Activated T-helper 17 cell treated with anti-CD3 and anti-CD28 coated beads, Interleukin-2, amount 50 U/mL, for 72 hours (primary cell): ENCODE results near the gene ZNF324. TPM values are rescaled to one million over a fixed set of nuclear protein-coding genes. Genes with fewer than 3 reads are reported as not detected.
"Not testable (repeated sequence)": the region's sequence is repeated elsewhere in the genome, so short reads cannot be mapped to it uniquely, and the experiment has no call there.

Source experiments
- ATAC-seq: fragments of 150-1000 bp; cut with Tn5 transposase; replicated peaks from 2 replicates; pipeline ENCODE4 v1.10.0; 2021; ENCODE audit warnings: mild to moderate bottlenecking, moderate library complexity
- H3K27ac Mint-ChIP-seq: one replicate; pipeline ENCODE4 v1.8.0; 2022; ENCODE audit warnings: mixed read lengths
- H3K27me3 Mint-ChIP-seq: one replicate; pipeline ENCODE4 v1.8.0; 2022; ENCODE audit warnings: mixed read lengths
- H3K36me3 Mint-ChIP-seq: one replicate; pipeline ENCODE4 v1.8.0; 2022; ENCODE audit warnings: low read depth, mild to moderate bottlenecking, mixed read lengths
- H3K4me1 Mint-ChIP-seq: one replicate; pipeline ENCODE4 v1.8.0; 2022; ENCODE audit warnings: mixed read lengths
- H3K4me3 Mint-ChIP-seq: one replicate; pipeline ENCODE4 v1.8.0; 2022; ENCODE audit warnings: mild to moderate bottlenecking, mixed read lengths
- H3K9me3 Mint-ChIP-seq: one replicate; pipeline ENCODE4 v1.8.0; 2022; ENCODE audit warnings: mixed read lengths
- total RNA-seq, 2 donors: library from RNA; stranded (reverse); gene quantifications; one replicate each; pipeline ENCODE4 v1.2.3, GENCODE V29; 2022

The ZNF324 gene
- total RNA-seq, 2 donors from 2014 or later, result 7.3 to 7.6 TPM

- Mint-ChIP-seq H3K27me3 (no peaks in the 10 kb centered on the region), H3K9me3 (no peaks in the 10 kb centered on the region), H3K4me1 (peaks cover 11% of the 10 kb centered on the region), H3K27ac (peak overlapping the region; percentile 96), H3K36me3 (peaks cover 12% of the 10 kb centered on the region), H3K4me3 (peak overlapping the region; percentile 88)
- no peak for ATAC-seq
Measured at GRCh38 chr19:58477130-58477529, 10.2 kb downstream of the ZNF324 start.

DNA sequence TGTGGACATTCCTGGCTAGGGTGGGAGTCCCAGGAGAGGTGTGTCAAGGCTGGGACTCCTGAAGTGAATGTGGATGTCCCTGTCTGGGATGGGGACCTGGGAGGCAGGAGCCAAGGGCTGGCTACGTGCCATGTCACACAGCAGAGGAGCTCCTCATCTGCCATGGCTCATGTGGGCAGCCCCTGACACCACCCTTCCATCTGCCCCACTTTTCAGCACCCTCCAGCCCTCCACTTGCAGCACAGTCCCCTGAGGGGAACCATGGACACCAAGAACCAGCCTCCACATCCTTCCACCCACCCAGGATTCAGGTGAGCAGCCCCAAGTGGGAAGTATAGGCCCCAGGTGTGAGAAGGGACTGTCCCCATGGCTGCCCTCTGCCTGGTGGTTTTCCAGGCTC lies 11.0 kb downstream of the ZNF324 start:
- ATAC-seq, result no peak
- Mint-ChIP-seq H3K27me3 (no peaks in the 10 kb centered on the region), H3K27ac (peak overlapping the region; percentile 59)

GRCh38 chr19:58479303-58479702 lies 12.4 kb downstream of the ZNF324 start:
- Mint-ChIP-seq H3K27me3 (no peaks in the 10 kb centered on the region), H3K9me3 (no peaks in the 10 kb centered on the region), H3K4me3 (no peak overlapping the region), H3K27ac (no peak overlapping the region), H3K36me3 (no peaks in the 10 kb centered on the region), H3K4me1 (peaks cover 14% of the 10 kb centered on the region)
- ATAC-seq, result no peak

More for the DNA sequence above, 11.0 kb downstream of the ZNF324 start:
- no peak overlapping the region for H3K4me3 Mint-ChIP-seq
- no peaks in the 10 kb centered on the region for H3K9me3 Mint-ChIP-seq
- peaks cover 5% of the 10 kb centered on the region for H3K36me3 Mint-ChIP-seq
- peaks cover 14% of the 10 kb centered on the region for H3K4me1 Mint-ChIP-seq

GRCh38 chr19:58479736-58480480 lies 13.0 kb downstream of the ZNF324 start:
- Mint-ChIP-seq H3K4me3 (no peak overlapping the region), H3K27ac (no peak overlapping the region), H3K36me3 (no peaks in the 10 kb centered on the region), H3K4me1 (peaks cover 10% of the 10 kb centered on the region), H3K9me3 (no peaks in the 10 kb centered on the region), H3K27me3 (no peaks in the 10 kb centered on the region)
- ATAC-seq, result no peak

DNA sequence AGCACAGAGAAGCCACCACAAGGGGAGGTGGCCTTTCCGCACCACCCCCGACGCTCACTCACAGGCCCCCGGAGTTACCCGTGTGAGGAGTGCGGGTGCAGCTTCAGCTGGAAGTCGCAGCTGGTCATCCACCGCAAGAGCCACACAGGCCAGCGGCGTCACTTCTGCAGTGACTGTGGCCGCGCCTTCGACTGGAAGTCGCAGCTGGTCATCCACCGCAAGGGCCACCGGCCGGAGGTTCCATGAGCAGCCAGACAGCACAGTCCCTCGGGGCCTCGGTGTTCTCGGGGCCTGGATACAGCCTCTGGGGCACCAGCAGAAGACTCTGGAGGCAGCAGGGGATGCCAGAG lies 13.6 kb downstream of the ZNF324 start:
- H3K4me1 Mint-ChIP-seq, result peaks cover 10% of the 10 kb centered on the region
- no peaks in the 10 kb centered on the region for H3K36me3 Mint-ChIP-seq
- no peak overlapping the region for H3K4me3 Mint-ChIP-seq
- H3K27me3 Mint-ChIP-seq, result no peaks in the 10 kb centered on the region
- no peak for ATAC-seq
- no peaks in the 10 kb centered on the region for H3K9me3 Mint-ChIP-seq
- H3K27ac Mint-ChIP-seq, result no peak overlapping the region

- Mint-ChIP-seq H3K27ac (no peak overlapping the region), H3K36me3 (no peaks in the 10 kb centered on the region), H3K27me3 (no peaks in the 10 kb centered on the region), H3K4me3 (no peak overlapping the region), H3K4me1 (peaks cover 10% of the 10 kb centered on the region), H3K9me3 (no peaks in the 10 kb centered on the region)
- ATAC-seq, result no peak
Measured at GRCh38 chr19:58480831-58481230, 14.0 kb downstream of the ZNF324 start.

GRCh38 chr19:58482372-58482771 lies 15.5 kb downstream of the ZNF324 start:
- Mint-ChIP-seq H3K27me3 (no peaks in the 10 kb centered on the region), H3K36me3 (no peaks in the 10 kb centered on the region), H3K4me1 (peaks cover 4% of the 10 kb centered on the region), H3K27ac (no peak overlapping the region), H3K9me3 (no peaks in the 10 kb centered on the region), H3K4me3 (no peak overlapping the region)
- no peak for ATAC-seq

DNA sequence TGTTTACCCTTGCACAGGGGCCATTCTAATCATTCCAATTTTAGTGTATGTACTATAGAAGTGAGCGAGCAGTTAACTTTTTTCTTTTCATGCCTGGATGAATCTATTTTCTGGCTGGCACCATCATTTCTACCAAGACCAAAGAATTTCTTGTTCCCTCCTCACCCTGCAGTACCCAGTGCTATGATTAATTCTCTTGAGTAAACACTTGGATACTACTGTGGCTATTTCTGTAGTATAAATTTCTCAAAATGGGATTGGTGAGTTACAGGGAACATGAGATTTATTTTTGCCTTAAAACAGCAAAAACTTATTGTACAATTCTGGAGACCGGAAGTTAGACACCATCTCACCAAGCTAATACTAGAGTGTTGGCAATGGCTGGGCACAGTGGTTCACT lies 16.9 kb downstream of the ZNF324 start:
- Mint-ChIP-seq H3K4me1 (peaks cover 4% of the 10 kb centered on the region), H3K27ac (no peak overlapping the region), H3K36me3 (no peaks in the 10 kb centered on the region), H3K27me3 (no peaks in the 10 kb centered on the region), H3K9me3 (no peaks in the 10 kb centered on the region), H3K4me3 (no peak overlapping the region)
- ATAC-seq, result no peak

- not testable (repeated sequence) for H3K4me3 Mint-ChIP-seq, H3K27ac Mint-ChIP-seq, H3K9me3 Mint-ChIP-seq, H3K36me3 Mint-ChIP-seq, ATAC-seq, H3K27me3 Mint-ChIP-seq, H3K4me1 Mint-ChIP-seq
Measured at GRCh38 chr19:58484349-58484748, 17.5 kb downstream of the ZNF324 start.

DNA sequence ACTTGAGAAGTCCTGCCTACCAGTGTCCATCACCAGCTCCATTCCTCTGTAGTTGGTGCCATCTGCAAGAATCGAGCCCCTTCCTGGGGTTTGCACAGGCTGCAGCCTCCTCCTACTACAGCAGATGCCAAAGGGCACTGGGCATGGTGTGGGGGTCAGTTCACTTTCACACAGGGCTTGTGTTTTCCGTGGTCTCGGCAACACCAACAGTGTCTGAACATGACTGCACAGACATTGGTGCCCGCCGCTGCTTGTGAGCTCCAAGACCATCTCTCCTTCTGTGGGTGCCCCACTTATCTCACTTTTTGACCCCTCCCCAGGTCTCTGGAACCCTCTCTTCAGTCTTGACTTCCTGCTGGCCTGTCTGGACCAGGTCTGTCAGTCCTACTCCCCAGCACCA lies 24.5 kb downstream of the ZNF324 start:
- H3K27me3 Mint-ChIP-seq, result no peaks in the 10 kb centered on the region
- ATAC-seq, result no peak
- peak overlapping the region; percentile 11 for H3K27ac Mint-ChIP-seq
- no peaks in the 10 kb centered on the region for H3K36me3 Mint-ChIP-seq
- H3K4me1 Mint-ChIP-seq, result peaks cover 10% of the 10 kb centered on the region
- H3K9me3 Mint-ChIP-seq, result no peaks in the 10 kb centered on the region
- H3K4me3 Mint-ChIP-seq, result no peak overlapping the region

DNA sequence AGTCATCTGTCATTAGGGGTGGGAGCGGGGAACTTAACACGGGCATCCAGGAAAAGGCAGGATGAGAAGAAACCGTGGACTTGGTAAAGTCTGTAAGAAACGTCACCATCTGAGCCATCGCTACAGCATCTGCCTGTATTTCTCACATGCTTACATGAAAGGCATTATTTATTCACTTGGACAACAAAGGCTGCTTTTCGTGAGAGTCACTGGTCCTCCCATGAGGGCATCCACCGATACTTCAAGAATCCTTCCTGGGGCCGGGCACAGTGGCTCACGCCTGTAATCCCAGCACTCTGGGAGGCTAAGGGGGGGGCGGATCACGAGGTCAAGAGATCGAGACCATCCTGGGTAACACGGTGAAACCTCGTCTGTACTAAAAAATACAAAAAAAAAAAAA lies 25.4 kb downstream of the ZNF324 start:
- no peaks in the 10 kb centered on the region for H3K9me3 Mint-ChIP-seq
- H3K36me3 Mint-ChIP-seq, result no peaks in the 10 kb centered on the region

GRCh38 chr19:58497634-58498170 lies 30.8 kb downstream of the ZNF324 start:
- Mint-ChIP-seq H3K27ac (no peak overlapping the region), H3K4me1 (peaks cover 17% of the 10 kb centered on the region), H3K36me3 (no peaks in the 10 kb centered on the region), H3K27me3 (no peaks in the 10 kb centered on the region), H3K9me3 (peaks cover 8% of the 10 kb centered on the region), H3K4me3 (peak overlapping the region; percentile 93)
- no peak for ATAC-seq

More for the DNA sequence above, 25.4 kb downstream of the ZNF324 start:
- Mint-ChIP-seq H3K27me3 (no peaks in the 10 kb centered on the region), H3K4me3 (no peak overlapping the region), H3K27ac (no peak overlapping the region), H3K4me1 (peaks cover 10% of the 10 kb centered on the region)
- ATAC-seq, result no peak

DNA sequence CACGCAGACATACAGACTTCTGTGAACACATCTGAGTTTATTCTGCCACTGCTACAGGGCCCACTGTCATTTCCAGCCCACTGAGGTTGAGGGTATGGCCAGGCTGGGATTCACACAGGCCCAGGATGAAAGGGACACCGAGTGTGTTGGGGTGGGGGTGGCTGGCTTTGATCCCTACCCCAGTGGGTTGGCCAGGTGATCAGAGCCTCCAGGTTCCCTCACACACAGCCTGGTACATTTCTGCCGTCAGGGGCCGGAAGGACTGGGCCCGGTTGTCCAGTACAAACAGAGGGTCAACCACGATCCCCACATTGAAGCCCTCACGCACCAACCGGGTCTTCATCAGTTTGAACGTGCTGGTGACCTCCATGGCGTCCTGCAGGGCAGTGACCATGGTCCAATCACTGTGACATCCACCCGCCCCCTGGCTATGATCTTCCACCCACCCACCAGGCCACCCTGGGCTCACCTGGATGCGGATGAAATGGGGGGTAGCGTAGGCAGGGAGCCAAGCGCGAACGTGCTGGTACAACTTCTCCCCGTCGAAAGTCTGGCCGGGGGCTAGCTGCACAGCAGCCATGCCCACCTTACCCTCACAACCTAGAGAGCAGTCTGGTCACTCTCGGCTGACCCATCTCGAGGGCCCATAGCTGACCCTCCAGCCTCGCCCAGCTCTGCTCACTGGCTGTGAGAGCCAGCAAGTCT lies 31.6 kb downstream of the ZNF324 start:
- Mint-ChIP-seq H3K36me3 (no peaks in the 10 kb centered on the region), H3K9me3 (peaks cover 8% of the 10 kb centered on the region), H3K4me3 (peak overlapping the region; percentile 93), H3K27ac (peak overlapping the region; percentile 93), H3K27me3 (no peaks in the 10 kb centered on the region), H3K4me1 (peaks cover 17% of the 10 kb centered on the region)
- no peak for ATAC-seq

DNA sequence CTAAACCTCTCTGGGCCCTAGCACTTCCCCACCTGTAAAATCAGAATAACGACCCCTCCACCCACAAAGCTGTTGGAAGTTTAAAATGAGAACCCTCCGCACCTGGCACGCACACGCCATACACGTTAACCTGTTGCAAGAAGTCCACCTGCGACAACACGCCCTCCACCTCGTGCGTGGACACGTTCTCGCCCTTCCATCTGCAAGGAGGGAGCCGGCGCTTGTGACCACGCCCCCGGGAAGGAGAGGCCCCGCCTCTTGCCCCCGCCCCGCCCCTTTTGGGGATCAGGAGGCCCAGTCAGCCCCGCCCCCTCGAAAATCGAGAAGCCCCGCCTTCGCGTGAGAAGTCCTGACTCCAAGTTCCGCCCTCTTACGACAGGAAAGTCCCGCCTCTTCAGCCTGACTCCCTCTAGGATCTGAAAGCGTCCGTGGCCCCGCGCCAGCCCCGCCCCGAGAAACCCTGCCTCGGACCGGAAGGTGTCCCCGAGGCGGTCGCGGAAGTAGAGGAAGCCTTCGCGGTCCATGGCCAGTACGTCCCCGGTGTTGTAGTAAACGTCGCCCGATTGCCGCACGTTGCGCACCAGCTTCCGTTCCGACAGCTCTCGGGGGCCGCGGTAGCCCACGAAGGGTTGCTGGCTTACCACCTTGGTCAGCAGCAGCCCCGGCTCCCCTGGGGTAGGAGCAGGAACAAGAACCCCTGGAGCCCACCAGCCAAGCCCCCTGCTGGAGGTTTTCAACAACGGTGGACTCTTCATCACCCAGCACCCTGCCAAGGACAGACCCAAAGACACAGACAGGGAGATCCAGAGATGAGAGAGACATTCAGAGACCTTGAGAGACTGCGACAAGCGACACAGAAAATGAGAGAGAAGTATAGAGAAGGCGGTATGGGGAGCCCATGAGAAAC lies 32.4 kb downstream of the ZNF324 start:
- ATAC-seq, result peak; percentile 98
- Mint-ChIP-seq H3K27ac (peak overlapping the region; percentile 93), H3K27me3 (no peaks in the 10 kb centered on the region), H3K9me3 (peaks cover 8% of the 10 kb centered on the region), H3K36me3 (no peaks in the 10 kb centered on the region), H3K4me3 (peak overlapping the region; percentile 93), H3K4me1 (peaks cover 17% of the 10 kb centered on the region)
